Endothelial cell of hepatic sinusoid (primary cell): Measurements from ENCODE around the gene ZNF14.
"Not testable (repeated sequence)": the region's sequence is repeated elsewhere in the genome, so short reads cannot be mapped to it uniquely, and the experiment has no call there.

Source experiments
- in situ Hi-C: cut with HindIII; loops from 2 replicates; pipeline ENCODE4 v1.10.0; 2017; ENCODE audit warnings: low sequenced_read_pairs

The ZNF14 gene

DNA sequence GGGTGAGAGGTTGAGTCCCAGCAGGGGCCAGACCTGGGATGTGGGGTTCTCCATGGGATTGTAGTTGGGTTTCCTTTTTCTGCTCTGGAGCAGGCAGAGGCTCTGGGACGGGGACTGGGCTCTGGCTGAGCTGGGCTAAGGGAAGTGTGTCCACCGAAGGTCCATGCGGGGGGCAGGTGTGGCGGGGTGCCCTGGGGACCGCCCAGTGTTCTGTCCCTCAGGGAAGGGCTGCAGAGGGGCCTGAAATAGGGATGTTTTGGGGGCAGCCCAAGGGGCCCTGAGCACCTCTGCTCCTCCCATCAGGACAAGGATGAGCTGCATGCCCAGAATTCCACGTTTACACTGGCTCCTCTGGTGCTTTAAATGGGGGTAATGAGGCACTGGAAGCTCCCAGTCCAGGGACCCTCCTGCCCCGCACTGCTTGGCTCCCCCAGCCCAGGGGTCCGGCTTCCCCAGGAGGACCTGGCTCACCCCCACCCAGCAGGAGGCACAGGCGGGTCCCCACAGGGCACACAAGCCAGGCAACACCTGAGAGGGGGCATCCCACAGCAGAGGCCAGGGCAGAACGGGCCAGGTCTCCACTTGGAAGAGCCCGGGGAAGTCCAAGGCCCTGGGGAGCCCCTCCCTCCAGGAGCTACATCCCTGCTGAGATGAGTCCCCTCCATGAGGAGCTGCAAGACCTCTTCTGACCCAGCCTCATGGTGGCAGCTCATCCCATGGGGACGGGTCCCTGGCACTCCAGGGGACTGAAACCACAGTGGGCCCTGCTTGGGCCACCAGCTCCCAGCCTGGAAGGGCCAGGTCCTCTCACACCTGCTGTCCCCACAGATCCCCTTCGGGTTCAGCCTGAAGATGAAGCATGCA is 14.7 kb upstream of the ZNF14 start:
- in situ Hi-C loops = no loop called here

DNA sequence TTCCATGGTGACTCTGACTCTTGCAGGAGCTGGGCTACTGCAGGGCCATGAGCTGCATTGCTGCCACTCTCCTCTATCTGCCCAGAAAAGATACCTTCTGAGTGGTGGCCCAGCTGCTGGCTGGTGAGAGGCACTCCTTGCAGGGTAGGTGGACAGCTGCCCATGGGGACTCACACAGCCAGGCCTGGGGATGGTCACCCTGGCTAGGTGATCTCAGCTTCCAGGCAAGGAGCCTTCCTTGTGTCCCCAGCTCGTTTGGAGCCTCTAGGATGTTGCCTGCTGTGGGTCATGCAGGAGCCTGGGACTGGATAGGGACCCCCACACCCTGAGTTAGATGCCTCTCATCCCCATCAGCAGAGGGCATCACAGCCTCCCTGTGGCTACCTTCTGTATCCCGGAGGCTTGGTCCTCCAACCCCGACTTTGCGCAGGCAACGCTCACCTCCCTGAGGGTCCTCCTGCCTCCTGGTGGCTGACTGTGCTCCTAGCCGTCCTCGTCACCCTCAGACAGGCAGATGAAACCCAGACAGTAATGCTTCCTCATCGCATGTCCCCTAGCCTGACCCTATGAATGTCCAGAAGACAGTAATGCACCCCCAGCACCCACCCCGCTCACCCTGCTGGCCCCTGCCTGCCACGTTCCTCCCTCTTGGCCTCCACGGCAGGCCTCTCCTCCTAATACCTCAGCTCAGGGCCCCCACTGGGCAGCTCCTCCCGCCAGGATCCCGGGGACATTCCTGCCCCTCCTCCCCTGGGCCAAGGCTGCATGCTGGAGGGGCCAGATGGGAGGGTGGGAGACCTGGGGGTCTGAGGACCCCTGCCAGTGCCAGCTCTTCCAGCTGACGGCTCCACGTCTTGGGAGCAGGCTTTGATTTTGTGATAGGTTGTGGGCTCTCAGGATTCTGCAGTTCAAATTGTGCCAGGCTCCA is 13.6 kb upstream of the ZNF14 start:
- in situ Hi-C loops = no loop called here

DNA sequence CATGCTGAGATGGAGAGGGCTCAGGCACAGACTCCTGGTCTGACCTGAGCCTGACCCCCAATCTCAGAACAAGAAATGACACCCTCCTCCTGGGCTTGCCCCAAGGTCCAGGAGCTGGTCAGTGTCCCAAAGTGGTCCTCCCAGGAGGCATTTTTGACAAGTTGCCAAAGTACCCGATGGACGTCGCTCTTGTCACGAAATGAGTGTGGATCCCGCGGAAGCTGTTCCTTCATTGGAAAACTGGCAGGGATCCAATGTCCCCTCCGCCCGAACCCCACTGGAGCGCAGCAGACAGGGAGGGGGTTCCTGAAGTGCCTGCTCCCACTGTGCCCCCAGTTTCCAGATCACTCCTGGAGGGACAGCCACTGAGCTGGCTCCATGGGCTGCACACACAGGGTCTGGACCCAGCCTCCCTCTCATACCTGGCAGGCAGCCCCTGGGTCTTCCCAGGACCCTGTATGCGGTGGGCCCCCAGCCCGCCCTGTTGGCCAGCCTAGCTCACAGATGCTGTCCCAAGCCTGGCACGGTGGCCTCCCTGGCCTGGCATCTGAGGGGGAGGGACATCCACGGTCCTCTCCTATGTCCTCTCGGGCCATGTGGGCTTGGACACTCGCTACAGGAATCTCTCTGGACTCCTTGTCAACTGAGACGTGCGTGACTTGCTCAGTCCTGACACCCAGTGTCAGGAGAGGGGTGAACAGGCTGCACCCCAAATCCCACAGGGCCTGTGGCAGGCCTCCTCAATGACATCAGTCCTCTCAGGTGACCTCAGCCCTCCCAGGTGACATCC is 12.8 kb upstream of the ZNF14 start:
- in situ Hi-C loops = no loop called here

DNA sequence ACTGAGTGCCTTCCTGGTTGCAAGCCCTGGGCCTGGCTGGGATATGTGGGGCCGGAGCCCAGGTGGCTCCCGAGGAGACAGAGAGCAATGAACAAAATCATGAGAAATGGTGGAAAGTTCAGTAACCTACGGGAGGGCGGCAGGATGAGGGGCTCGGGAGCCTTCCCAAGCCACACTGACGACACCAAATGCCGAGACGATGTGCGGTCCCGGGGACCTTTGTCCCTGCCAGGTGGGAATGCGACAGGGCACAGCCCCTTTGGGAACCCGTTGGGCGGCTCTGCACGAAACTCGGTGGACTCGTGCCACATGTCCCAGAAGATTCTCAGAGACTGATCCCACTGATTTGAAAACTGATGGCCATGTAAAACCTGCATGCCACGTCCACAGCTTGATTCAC is 11.7 kb upstream of the ZNF14 start:
- in situ Hi-C loops = no loop called here

DNA sequence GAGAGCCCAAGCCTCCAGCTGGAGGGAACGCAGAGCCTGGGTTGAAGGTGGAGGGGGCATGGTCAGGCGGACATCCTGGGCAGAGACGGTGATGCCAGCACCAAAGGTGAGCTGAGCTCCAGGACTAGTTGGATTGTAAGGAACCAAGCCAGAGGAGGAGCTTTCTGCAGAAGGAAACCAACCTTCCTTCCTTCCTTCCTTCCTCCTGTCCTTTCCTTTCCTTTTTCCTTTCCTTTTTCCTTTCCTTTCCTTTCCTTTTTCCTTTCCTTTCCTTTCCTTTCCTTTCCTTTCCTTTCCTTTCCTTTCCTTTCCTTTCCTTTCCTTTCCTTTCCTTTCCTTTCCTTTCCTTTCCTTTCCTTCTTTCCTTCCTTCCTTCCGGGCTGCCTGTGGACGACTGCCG is 11.0 kb upstream of the ZNF14 start:
- in situ Hi-C loops = not testable (repeated sequence)

DNA sequence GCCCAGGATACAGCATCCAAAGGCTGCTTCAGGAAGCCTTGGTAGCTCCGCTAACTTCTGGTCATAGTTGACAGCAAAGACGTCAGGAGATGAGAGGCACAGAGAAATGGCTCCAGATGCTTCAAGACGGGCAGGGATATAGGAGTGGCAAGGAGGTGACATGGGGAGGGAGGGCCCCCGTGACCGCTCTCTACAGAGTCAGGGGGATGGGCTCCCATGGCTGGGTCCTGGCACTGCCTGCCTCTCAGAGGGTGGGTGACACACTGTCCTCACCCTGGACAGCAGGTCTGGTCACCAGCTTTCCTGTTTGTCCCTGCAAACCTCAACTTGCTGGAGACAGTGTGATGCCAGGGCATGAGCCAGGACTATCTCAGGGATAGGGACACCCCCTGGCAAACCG is 10.3 kb upstream of the ZNF14 start:
- in situ Hi-C loops = no loop called here

DNA sequence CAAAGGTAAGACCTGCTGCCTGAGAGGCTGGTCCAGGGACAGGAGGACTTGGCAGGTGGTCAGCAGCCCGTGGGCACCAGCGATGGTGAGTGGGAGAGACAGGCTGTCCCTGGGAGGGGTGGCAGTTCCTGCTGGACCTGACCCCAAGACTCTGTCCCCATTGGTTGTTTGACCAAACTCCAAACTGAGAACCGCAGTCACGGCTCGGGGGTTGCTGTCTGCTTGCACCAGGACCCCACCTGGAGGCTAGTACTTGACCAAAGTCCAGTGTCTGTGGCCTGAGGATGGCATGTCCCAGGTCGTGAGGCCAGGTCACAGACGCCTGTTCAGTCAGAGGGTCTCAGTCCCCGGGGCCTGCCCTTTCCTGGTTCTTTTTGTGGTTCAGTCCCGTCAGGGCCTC is 9.9 kb upstream of the ZNF14 start:
- in situ Hi-C loops = no loop called here

DNA sequence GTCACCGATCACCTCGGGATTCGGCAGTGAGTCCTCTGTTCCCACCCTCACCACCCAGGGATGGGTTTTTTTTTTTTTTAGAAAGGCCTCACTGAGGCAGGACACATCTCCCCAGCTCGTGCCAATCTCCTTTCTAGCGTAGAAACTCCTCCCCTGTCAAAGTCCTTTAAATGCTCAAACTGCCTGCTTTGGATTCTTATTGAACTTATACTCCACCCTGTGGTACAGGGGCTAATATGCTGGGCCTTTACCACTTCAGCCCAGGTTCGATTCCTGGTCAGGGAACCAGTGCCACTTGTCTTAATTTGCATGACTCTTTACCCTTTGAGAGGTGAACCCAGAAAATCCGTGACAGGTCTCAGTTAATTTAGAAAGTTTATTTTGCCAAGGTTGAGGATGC is 8.3 kb upstream of the ZNF14 start:
- in situ Hi-C loops = no loop called here

DNA sequence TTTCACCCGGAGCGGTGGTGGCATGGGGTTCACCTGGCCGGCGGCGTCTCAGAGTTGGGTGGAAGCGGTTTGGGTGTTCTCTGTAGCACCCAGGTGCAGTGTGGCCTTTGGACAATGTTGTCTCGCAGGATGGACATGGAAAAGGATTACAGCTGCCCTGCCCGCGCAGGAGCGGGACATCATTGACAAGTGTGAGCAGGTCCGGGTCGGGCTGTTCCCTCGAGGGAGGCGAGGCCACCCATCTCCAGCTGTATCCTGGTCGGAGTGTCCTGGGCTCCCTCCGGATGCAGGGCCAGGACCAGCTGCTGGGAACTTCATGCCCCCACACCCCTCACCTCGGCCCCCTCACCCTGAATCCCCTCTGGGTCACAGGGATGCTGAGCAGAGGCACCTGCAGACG is 7.8 kb upstream of the ZNF14 start:
- in situ Hi-C loops = no loop called here

DNA sequence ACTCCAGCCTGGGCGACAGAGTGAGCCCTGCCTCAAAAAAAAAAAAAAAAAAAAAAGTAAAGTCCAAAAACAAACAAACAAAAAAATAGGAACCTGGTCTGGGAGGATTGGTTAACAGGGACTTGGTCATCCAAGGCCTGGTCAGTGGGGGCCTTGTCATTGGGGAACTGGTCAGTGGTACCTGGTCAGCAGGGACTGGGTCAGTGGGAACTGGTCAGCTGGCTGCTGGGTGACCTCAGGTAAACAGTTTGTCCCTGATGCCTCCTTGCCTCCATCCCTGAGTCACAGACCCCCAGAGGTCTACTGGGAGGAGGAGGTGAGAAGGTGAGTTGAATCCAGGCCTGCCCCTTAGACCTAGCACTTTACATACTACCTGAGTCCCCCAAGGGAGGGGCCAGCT is 5.7 kb upstream of the ZNF14 start:
- in situ Hi-C loops = no loop called here

DNA sequence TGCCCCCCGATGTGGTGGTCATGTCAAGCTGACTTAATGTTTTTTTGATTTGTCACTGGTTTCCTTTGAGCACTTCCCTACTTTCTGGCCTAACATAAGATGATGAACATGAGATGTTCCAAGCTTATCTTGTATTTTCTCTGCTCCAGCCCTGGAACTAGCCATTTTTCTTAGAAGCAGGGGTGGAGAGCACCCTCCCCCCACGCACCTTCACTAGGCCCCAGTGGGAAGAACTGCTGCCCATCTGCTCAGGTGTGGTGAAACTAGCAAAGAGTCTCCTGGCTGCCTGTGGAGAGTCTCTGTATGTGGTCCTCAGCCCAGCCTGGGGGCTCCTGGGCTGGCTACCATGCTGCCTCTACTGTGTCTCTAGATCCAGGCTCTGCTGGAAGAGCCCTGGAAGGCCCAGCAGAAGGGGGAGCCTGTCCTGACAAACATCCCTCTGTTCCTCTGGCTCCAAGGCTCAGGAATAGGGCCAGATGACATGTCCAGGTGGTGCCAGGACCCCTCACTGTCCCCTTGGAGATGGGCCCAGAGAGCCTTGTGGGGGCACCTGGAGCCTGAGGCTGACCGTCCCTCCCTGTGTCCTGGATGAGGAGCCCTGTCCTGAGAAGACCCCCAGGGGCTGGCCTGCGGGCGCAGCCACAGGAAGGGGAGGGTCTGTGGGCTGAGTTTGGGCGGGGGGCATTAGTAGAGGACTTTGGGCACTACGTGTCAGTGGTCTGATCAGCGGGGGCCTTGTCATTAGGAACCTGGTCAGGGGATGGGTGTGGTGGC is 4.8 kb upstream of the ZNF14 start:
- in situ Hi-C loops = no loop called here

DNA sequence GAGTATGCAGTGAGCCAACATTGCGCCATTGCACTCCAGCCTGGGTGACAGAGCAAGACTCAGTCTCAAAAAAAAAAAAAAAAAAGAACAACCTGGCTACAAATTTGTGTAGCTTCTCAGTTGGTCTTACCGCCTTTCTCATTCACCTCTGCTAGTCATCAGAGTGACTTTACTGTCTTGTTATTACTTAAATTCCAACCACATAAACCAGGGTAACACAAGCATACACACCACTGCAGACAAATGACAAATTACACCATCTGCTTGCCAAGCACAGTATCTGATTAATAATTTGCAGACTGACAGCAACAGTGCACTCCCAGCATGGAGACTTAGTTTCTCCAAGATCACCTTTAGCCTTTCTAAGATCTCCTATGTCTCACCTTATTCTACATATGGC is 11.0 kb downstream of the ZNF14 start:
- in situ Hi-C loops = no loop called here

DNA sequence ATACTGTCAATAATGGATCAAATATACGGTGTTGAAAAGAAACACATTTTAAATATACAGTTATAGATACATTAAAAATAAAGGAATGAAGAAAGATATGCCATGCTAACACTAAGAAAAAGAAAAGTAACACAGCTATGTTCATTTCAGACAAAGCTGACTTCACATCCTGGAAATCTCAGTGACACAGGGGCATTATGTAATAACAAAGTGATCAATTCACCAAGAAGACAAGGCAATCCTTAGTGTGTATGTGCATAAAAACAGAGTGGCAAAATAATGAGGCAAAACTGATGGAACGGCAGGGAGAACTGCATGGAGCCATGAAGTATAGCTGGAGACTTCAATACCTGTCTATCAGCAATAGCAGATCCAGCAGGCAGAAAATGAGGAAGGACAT is 13.1 kb downstream of the ZNF14 start:
- in situ Hi-C loops = no loop called here

DNA sequence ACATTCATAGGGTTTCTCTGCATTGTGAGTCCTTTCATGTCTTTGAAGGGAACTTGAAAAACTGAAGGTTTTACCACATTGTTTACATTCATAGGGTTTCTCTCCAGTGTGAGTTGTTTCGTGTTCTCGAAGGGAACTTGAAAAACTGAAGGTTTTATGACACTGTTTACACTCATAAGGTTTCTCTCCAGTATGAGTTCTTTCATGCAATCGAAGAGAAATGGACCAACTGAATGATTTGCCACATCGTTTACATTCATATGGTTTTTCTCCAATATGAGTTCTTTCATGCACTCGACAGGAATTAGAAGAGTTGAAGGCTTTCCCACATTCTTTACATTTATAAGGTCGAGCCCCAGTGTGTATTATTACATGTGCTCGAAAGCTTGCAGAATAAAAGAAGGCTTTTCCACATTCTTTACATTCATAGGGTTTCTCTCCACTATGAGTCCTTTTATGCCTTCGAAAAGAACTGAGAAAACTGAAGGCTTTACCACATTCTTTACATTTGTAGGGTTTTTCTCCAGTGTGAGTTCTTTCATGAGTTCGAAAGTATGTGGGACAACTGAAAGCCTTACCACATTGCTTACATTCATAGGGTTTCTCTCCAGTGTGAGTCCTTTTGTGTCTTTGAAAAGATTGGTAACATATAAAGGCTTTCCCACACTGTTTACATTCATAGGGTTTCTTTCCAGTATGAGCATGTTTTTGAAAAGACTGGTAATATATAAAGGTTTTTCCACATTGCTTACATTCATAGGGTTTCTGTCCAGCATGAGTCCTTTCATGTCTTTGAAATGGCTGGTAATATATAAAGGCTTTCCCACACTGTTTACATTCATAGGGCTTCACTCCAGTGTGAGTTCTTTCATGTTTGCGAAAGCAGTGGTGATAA is 20.7 kb downstream of the ZNF14 start:
- in situ Hi-C loops = no loop called here

DNA sequence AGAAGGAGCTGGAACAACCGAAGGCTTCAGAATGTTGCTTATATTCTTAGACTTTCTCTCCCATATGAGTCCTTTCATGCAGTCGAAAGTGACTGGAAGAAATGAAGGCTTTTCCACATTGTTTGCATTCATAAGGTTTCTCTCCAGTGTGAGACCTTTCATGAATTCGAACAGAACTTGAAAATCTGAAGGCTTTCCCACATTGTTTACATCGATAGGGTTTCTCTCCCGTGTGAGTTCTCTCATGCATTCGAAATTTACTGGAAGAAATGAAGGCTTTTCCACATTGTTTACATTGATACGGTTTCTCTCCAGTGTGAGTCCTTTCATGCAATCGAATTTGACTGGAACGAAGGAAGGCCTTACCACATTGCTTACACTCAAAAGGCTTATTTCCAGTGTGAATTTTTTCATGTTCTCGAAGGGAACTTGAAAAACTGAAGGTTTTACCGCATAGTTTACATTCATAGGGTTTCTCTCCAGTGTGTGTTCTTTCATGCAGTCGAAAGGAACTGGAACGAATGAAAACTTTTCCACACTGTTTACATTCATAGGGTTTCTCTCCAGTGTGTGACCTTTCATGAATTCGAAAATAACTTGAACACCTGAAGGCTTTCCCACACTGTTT is 21.5 kb downstream of the ZNF14 start:
- in situ Hi-C loops = no loop called here

DNA sequence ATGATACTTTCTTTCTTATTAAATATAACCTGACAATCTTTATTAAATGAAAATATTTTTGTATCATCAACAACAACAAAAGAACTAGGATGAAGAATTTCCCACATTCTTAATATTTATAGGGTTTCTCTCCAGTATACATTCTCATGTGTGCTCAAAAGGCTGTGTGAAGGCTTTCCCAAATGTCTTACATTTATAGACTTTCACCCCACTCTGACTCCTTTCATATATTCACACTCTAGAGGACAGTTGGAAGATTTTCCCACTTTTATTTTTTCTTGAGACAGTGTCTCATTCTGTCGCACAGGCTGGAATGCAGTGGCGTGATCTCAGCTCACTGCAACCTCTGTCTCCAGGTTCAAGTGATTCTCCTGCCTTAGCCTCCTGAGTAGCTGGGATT is 22.4 kb downstream of the ZNF14 start:
- in situ Hi-C loops = no loop called here

DNA sequence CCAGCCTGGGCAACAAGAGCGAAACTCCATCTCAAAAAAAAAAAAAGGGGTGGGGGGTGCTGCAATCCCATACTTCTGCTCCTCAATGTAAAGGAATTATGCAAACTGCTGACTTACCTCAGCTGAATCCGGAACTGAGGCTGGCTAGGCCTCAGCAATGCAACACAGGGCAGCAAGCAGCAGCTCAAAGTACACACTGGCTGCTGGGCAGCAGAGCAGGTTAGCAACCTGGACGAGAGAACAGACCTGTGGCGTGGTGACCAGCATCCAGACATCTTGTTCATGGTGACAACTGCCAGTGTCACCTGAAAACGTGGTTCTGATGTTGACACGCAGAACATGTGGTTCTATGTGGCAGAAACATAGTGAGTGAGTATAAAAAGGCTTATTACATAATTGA is 28.1 kb downstream of the ZNF14 start:
- in situ Hi-C loops = no loop called here

DNA sequence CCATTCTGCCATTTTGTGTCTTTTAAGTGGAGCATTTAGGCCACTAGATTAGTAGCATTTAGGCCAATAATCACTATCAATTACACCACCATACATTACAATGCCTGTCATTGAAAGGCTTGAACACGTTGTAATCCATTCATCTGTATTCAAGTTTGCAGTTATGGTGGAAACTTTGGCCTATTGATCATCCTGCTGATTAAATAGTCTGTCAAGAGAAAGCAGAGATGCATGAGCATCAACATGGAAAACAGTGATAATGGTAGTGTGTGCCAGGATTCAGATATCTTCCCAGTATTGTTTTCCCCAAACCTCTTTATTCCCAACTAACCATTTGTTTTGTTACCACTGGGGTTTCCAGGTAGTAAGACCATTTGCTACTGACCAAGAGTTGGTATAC is 32.4 kb downstream of the ZNF14 start:
- in situ Hi-C loops = not testable (repeated sequence)

DNA sequence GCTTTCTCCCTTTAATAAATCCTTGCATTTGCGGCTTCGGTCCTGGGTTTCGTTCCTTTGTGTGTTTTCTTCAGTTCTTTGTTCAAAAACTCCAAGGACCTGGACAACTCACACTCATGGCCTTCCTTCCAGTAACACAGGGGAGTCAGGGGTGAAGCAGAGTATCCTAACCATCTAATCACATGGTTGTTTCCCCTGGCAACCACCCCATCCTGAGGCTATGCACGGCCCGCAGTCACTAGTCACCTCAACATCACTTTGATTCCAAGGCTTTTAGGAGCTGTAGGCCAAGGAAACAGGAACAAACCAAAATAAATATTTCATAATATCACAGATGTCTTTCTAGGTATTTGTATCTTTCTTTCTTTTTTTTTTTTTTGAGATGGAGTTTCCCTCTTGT is 35.3 kb downstream of the ZNF14 start:
- in situ Hi-C loops = no loop called here
